ENCODE data around the gene HIP1R.

DNA sequence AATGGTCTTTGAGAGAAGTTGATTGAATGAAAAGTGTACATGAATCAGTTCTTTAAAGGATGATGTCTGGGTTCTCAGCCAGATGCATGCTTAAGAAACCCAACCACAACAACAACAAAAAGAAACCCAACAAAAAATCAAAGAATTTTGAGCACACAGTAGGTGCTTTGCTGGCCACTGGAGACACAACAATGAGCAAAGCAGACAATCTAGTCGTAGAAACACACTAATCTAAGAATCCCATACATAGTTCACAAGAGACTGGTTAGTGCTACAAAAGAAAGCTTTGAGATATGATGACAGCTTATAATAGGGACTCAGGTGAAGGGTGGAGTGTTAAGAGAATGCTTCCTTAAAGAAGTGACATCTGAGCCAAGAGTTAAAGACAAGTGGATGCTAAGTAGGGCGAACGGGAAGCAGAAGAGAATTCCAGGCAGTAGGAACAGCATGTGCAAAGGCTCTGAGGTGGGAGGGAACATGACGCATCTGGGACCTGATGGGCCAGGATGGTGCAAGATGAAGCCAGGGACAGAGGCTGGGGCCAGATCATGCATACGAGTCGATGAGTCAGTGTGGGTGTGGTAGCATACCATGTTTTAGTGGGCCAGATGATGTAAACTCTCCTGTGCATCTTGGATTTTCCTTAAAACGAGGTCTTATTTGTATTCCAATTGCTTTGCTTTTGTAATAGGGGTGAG, 4.6 kb upstream of the HIP1R start:
- TF ChIP-seq RAD21 (IDR thresholded peaks at IDR 0.05; ENCODE audit: low read depth) = no peak
- TF ChIP-seq, protein P1, sequence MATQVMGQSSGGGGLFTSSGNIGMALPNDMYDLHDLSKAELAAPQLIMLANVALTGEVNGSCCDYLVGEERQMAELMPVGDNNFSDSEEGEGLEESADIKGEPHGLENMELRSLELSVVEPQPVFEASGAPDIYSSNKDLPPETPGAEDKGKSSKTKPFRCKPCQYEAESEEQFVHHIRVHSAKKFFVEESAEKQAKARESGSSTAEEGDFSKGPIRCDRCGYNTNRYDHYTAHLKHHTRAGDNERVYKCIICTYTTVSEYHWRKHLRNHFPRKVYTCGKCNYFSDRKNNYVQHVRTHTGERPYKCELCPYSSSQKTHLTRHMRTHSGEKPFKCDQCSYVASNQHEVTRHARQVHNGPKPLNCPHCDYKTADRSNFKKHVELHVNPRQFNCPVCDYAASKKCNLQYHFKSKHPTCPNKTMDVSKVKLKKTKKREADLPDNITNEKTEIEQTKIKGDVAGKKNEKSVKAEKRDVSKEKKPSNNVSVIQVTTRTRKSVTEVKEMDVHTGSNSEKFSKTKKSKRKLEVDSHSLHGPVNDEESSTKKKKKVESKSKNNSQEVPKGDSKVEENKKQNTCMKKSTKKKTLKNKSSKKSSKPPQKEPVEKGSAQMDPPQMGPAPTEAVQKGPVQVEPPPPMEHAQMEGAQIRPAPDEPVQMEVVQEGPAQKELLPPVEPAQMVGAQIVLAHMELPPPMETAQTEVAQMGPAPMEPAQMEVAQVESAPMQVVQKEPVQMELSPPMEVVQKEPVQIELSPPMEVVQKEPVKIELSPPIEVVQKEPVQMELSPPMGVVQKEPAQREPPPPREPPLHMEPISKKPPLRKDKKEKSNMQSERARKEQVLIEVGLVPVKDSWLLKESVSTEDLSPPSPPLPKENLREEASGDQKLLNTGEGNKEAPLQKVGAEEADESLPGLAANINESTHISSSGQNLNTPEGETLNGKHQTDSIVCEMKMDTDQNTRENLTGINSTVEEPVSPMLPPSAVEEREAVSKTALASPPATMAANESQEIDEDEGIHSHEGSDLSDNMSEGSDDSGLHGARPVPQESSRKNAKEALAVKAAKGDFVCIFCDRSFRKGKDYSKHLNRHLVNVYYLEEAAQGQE (IDR thresholded peaks at IDR 0.05; ENCODE audit: low read depth) = no peak
- TF ChIP-seq EP300 (IDR thresholded peaks at IDR 0.05; ENCODE audit: borderline replicate concordance) = no peak
- TF ChIP-seq TAF1 (IDR thresholded peaks at IDR 0.05; ENCODE audit: low read depth) = no peak
- no peak for TF ChIP-seq EGR1 (IDR thresholded peaks at IDR 0.05)
- TF ChIP-seq, protein P2, sequence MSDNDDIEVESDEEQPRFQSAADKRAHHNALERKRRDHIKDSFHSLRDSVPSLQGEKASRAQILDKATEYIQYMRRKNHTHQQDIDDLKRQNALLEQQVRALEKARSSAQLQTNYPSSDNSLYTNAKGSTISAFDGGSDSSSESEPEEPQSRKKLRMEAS (IDR thresholded peaks at IDR 0.05) = no peak
- no peak for TF ChIP-seq FOXM1 (IDR thresholded peaks at IDR 0.05; ENCODE audit: borderline replicate concordance, low read depth)
- no peak for TF ChIP-seq YY1 (IDR thresholded peaks at IDR 0.05; ENCODE audit: low read depth)
- TF ChIP-seq CREB1 (IDR thresholded peaks at IDR 0.05; ENCODE audit: low read depth) = no peak
- no peak for TF ChIP-seq CEBPB (IDR thresholded peaks at IDR 0.05)
- TF ChIP-seq NFIC (IDR thresholded peaks at IDR 0.05) = no peak

Data from Ishikawa (cell line).